Common myeloid progenitor, CD34-positive (primary cell): ENCODE data around the gene CXorf58.
"Not testable (repeated sequence)": the region's sequence is repeated elsewhere in the genome, so short reads cannot be mapped to it uniquely, and the experiment has no call there.

Experiments
- CTCF ChIA-PET: fragments of 350-600 bp; sonication (Branson Sonifier 250); formaldehyde crosslinking; loops from one replicate; lab custom pipeline; 2021; ENCODE audit warnings: antibody characterized with exemption; lab: Charles Lee
- POLR2A ChIA-PET: fragments of 350-600 bp; sonication (Branson Sonifier 250); formaldehyde crosslinking; loops from one replicate; lab custom pipeline; 2021; ENCODE audit warnings: antibody characterized with exemption; lab: Charles Lee
- DNase-seq, 3 donors: peaks; one replicate each; pipeline versions ENCODE4 v3.0.0 to v3.0.0-alpha.2; 2013
- H3K27ac ChIP-seq, 2 experiments: 1 replicate in 1 of 2; 2 replicates in 1 of 2; pipeline ENCODE4 v1.7.0; 2013; ENCODE audit warnings: inconsistent platforms in 2 of 2, low read length in 2 of 2, mild to moderate bottlenecking in 2 of 2, low read depth in 1 of 2, moderate library complexity in 1 of 2; ENCODE audit not compliant: severe bottlenecking in 2 of 2, insufficient read depth in 1 of 2, poor library complexity in 1 of 2
- H3K27me3 ChIP-seq, 5 experiments: replicated peaks in 2 of 5; 1 replicate in 3 of 5; 2 replicates in 2 of 5; pipeline versions ENCODE4 v1.6.1 to v1.7.0; 2013; ENCODE audit warnings: low read length in 4 of 5, mild to moderate bottlenecking in 2 of 5, moderate library complexity in 2 of 5, inconsistent platforms in 1 of 5; ENCODE audit not compliant: insufficient read depth in 5 of 5, control insufficient read depth in 4 of 5
- H3K36me3 ChIP-seq, 4 experiments: 1 replicate in 2 of 4; 2 replicates in 2 of 4; pipeline versions ENCODE4 v1.6.1 to v1.7.0; 2013; ENCODE audit warnings: low read length in 3 of 4, control low read depth in 1 of 4, mild to moderate bottlenecking in 1 of 4; ENCODE audit not compliant: control insufficient read depth in 4 of 4, insufficient read depth in 4 of 4
- H3K4me1 ChIP-seq, 4 experiments: 1 replicate in 3 of 4; 2 replicates in 1 of 4; pipeline versions ENCODE4 v1.6.1 to v1.7.1; 2013; ENCODE audit warnings: low read length in 3 of 4, mild to moderate bottlenecking in 3 of 4, control low read depth in 1 of 4, inconsistent platforms in 1 of 4, moderate library complexity in 1 of 4; ENCODE audit not compliant: control insufficient read depth in 4 of 4, insufficient read depth in 4 of 4; ENCODE audit errors: control extremely low read depth in 1 of 4
- H3K4me3 ChIP-seq, 7 experiments: 1 replicate in 4 of 7; 2 replicates in 3 of 7; pipeline versions ENCODE4 v1.5.1 to v1.7.0; 2013; ENCODE audit warnings: mild to moderate bottlenecking in 7 of 7, low read length in 6 of 7, moderate library complexity in 6 of 7, inconsistent platforms in 2 of 7, low read depth in 2 of 7, control low read depth in 1 of 7; ENCODE audit not compliant: insufficient read depth in 4 of 7, control insufficient read depth in 1 of 7; ENCODE audit errors: extremely low read depth in 1 of 7
- H3K9me3 ChIP-seq, 5 experiments: 1 replicate in 4 of 5; 2 replicates in 1 of 5; pipeline versions ENCODE4 v1.6.1 to v1.7.1; 2013; ENCODE audit warnings: low read length in 4 of 5, mild to moderate bottlenecking in 2 of 5, inconsistent platforms in 1 of 5, low read depth in 1 of 5, moderate library complexity in 1 of 5; ENCODE audit not compliant: control insufficient read depth in 4 of 5, insufficient read depth in 2 of 5; ENCODE audit errors: control extremely low read depth in 1 of 5
- WGBS: methylation state at CpG from one replicate; pipeline ENCODE4 v1.1.5; 2013; ENCODE audit not compliant: insufficient coverage; 5-methylcytosine and 5-hydroxymethylcytosine counted together

The CXorf58 gene

DNA sequence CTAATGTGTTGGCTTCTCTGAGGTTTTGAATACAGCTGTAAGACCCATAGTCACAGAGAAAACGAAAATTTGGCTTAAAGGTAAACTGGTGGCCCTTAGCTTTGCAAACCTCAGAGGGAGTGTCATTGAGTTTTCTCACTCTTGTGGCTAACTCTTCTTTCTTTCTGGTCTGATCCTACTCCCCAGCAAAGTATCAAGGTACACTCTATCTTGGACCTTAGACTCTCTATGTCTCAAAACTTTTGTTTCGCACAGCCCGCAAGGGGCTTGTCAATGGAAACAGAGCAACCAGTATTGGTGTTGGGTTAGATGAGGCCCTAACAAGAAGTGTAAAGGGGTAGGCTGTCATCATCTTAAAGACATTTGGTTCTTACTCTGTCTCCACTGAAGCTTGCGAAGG is 19.9 kb upstream of the CXorf58 start:
- ChIA-PET POLR2A (no interaction called here), CTCF (no interaction called here)
- Histone ChIP-seq H3K27me3 (peaks cover 0 to 6% (median 0%) of the 10 kb centered on the region in 5 experiments), H3K27ac (no peak overlapping the region), H3K9me3 (no peaks in the 10 kb centered on the region), H3K4me3 (no peak overlapping the region), H3K4me1 (peaks cover 0 to 9% (median 2%) of the 10 kb centered on the region in 4 experiments), H3K36me3 (no peaks in the 10 kb centered on the region)
- DNase-seq = no peak
- WGBS = 91% methylated on average over 3 of the region's 4 CpGs

DNA sequence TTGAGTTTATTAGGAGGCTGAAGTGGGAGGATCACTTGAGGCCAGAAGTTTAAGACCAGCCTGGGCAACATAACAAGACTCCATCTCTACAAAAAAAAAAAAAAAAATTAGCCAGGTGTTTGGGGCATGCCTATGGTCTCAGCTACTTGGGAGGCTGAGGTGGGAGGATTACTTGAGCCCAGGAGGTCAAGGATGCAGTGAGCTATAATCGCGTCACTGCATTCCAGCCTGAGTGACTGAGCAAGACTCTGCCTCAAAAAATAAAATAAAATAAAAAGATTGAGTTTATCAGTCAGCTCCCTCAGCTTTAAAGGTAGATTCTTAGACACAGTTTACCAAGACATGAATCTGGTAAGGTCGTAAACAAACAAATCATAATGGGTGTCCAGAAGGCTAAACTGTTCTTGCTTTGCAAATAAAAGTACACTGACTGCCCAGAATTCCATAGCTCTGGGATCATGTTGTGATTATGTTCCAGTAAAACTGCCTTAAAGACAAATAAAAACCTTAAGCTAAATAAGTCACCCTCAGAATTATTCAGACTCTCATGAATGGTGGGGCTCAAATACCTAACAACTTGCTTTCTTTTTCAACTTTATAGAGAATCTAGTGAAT is 18.8 kb upstream of the CXorf58 start:
- Histone ChIP-seq H3K4me1 (peaks cover 0 to 7% (median 2%) of the 10 kb centered on the region in 4 experiments), H3K27ac (no peak overlapping the region), H3K4me3 (no peak overlapping the region), H3K36me3 (no peaks in the 10 kb centered on the region), H3K9me3 (no peaks in the 10 kb centered on the region), H3K27me3 (no peaks in the 10 kb centered on the region)
- DNase-seq = no peak
- ChIA-PET POLR2A (no interaction called here), CTCF (interaction anchor here (0.6 kb wide), 1 partner anchor 16 kb away, joined by 3 read pairs; no protein-coding TSS in a partner anchor)
- 67% methylated on average over 1 of the region's 3 CpGs for WGBS

GRCh38 chrX:23890933-23891332 is 16.9 kb upstream of the CXorf58 start:
- Histone ChIP-seq H3K9me3 (no peaks in the 10 kb centered on the region), H3K27me3 (no peaks in the 10 kb centered on the region), H3K4me3 (no peak overlapping the region), H3K36me3 (no peaks in the 10 kb centered on the region), H3K4me1 (no peaks in the 10 kb centered on the region), H3K27ac (no peak overlapping the region)
- CTCF ChIA-PET = interaction anchor here (0.5 to 0.6 kb wide), 2 partner anchors 45 to 107 kb away, joined by 3 read pairs; no protein-coding TSS in a partner anchor
- POLR2A ChIA-PET = no interaction called here
- WGBS = 95% methylated on average over 4 of the region's 4 CpGs
- no peak for DNase-seq

GRCh38 chrX:23894993-23895392 is 12.8 kb upstream of the CXorf58 start:
- CTCF ChIA-PET, H3K9me3 ChIP-seq, H3K4me1 ChIP-seq, H3K27me3 ChIP-seq, POLR2A ChIA-PET, DNase-seq, H3K36me3 ChIP-seq, H3K27ac ChIP-seq, H3K4me3 ChIP-seq: not testable (repeated sequence)
- WGBS = 80% methylated on average over 1 of the region's 6 CpGs

- H3K27me3 ChIP-seq, H3K9me3 ChIP-seq, H3K4me3 ChIP-seq, H3K36me3 ChIP-seq, H3K27ac ChIP-seq, H3K4me1 ChIP-seq, POLR2A ChIA-PET, DNase-seq: not testable (repeated sequence)
- 56% methylated on average over 1 of the region's 4 CpGs for WGBS
- CTCF ChIA-PET = interaction anchor here (0.8 kb wide), 1 partner anchor 115 kb away, joined by 3 read pairs; no protein-coding TSS in a partner anchor
Observed at GRCh38 chrX:23896539-23896938, 11.3 kb upstream of the CXorf58 start.

DNA sequence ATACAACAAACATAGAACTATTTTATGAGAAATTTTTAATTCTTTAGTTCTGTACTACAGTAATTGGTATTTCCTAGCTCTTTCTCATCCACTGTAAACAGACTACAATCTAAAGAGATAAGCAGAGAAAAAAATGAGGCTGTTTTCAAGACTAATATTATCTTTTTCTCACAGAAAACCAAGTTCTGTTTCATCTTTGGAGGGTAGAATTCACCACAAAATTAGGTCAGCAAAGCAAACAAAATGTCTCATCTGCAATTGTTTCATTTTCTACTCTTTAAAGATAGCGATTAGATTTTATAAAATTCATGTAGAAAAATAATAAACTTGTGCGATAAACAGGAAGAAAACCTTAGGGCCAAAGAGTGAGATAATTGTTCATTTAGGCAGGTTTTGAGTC is 10.8 kb upstream of the CXorf58 start:
- POLR2A ChIA-PET = no interaction called here
- H3K36me3 ChIP-seq = no peaks in the 10 kb centered on the region
- no peak overlapping the region for H3K4me3 ChIP-seq
- CTCF ChIA-PET = interaction anchor here (1.0 to 1.1 kb wide), 2 partner anchors 35 to 114 kb away, joined by 3 to 4 read pairs; no protein-coding TSS in a partner anchor
- no CpG with 5 or more reads among the region's 2 CpGs for WGBS
- DNase-seq = peak in 2 of 3 donors; percentile 27 to 41
- peaks cover 0 to 12% (median 1%) of the 10 kb centered on the region in 4 experiments for H3K4me1 ChIP-seq
- H3K27ac ChIP-seq = peak overlapping the region in 1 of 2 experiments; percentile 34
- H3K27me3 ChIP-seq = no peaks in the 10 kb centered on the region
- H3K9me3 ChIP-seq = no peaks in the 10 kb centered on the region

DNA sequence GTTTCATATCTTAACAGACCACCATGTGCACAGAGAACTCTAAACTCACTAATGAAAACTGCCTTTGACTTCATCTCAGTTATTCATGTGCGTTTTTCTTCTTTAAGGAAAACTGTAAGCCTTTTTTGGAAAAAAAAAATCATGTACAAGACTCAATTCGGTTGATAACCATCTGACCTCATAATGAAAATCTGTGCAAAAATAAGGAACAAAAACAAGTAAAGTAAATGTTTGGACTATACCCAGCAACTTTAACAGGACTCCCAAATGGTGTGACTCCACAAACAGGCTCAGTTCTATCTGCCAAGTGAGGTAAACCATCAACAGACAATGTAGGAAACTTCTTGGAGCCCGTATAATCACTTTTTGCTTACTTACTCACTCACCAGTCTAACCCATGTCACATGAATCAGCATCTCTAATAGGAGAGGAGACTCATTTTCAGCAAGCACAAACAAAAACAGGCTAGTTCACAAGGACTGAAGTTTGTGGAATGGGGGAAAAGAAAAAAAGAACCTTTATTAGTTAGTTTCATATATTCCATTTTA is 9.3 kb upstream of the CXorf58 start:
- ChIA-PET CTCF (no interaction called here), POLR2A (no interaction called here)
- 78% methylated on average over 3 of the region's 3 CpGs for WGBS
- no peak overlapping the region for H3K4me3 ChIP-seq
- H3K9me3 ChIP-seq = no peaks in the 10 kb centered on the region
- no peaks in the 10 kb centered on the region for H3K27me3 ChIP-seq
- H3K36me3 ChIP-seq = no peaks in the 10 kb centered on the region
- no peak overlapping the region for H3K27ac ChIP-seq
- DNase-seq = no peak
- H3K4me1 ChIP-seq = peaks cover 0 to 16% (median 3%) of the 10 kb centered on the region in 4 experiments
